ENCODE results near the gene SDR39U1. TPM values are rescaled to one million over a fixed set of nuclear protein-coding genes. Genes with fewer than 3 reads are reported as not detected.

Gene SDR39U1
- total RNA-seq, 1 experiment from 2014 or later, result 8.2 TPM

Other genes starting within 250 kb of the SDR39U1 start
- 60.3 and 60.5 TPM in 2 replicates for gene TM9SF1, start 247.3 kb downstream of the SDR39U1 start, total RNA-seq (2014; rRNA removed; shearing (Covaris generic))
- gene TSSK4, start 237.1 kb downstream of the SDR39U1 start, total RNA-seq (2014; rRNA removed; shearing (Covaris generic)), result not detected in 2 replicates
- gene CHMP4A, start 229.3 kb downstream of the SDR39U1 start, total RNA-seq (2014; rRNA removed; shearing (Covaris generic)), result 23.0 and 29.9 TPM in 2 replicates
- 13.6 and 30.8 TPM in 2 replicates for gene MDP1, start 226.7 kb downstream of the SDR39U1 start, total RNA-seq (2014; rRNA removed; shearing (Covaris generic))
- 234 and 316 TPM in 2 replicates for gene NEDD8, start 210.4 kb downstream of the SDR39U1 start, total RNA-seq (2014; rRNA removed; shearing (Covaris generic))
- gene GMPR2, start 209.8 kb downstream of the SDR39U1 start, total RNA-seq (2014; rRNA removed; shearing (Covaris generic)), result 46.1 and 64.8 TPM in 2 replicates
- 31.1 and 53.0 TPM in 2 replicates for gene TINF2, start 200.2 kb downstream of the SDR39U1 start, total RNA-seq (2014; rRNA removed; shearing (Covaris generic))
- gene TGM1, start 179.6 kb downstream of the SDR39U1 start, total RNA-seq (2014; rRNA removed; shearing (Covaris generic)), result 0.76 TPM in 1 of 2 replicates, not detected in the other
- gene RABGGTA, start 171.2 kb downstream of the SDR39U1 start, total RNA-seq (2014; rRNA removed; shearing (Covaris generic)), result 18.0 and 30.4 TPM in 2 replicates
- gene DHRS1, start 143.0 kb downstream of the SDR39U1 start, total RNA-seq (2014; rRNA removed; shearing (Covaris generic)), result 5.4 and 20.5 TPM in 2 replicates
- 15.3 and 16.2 TPM in 2 replicates for gene NOP9, start 142.9 kb downstream of the SDR39U1 start, total RNA-seq (2014; rRNA removed; shearing (Covaris generic))
- gene CIDEB, start 134.8 kb downstream of the SDR39U1 start, total RNA-seq (2014; rRNA removed; shearing (Covaris generic)), result not detected in 2 replicates
- 3.1 and 10.1 TPM in 2 replicates for gene LTB4R2, start 132.6 kb downstream of the SDR39U1 start, total RNA-seq (2014; rRNA removed; shearing (Covaris generic))
- gene LTB4R, start 131.3 kb downstream of the SDR39U1 start, total RNA-seq (2014; rRNA removed; shearing (Covaris generic)), result 0.81 and 2.1 TPM in 2 replicates
- gene ADCY4, start 107.7 kb downstream of the SDR39U1 start, total RNA-seq (2014; rRNA removed; shearing (Covaris generic)), result not detected in 2 replicates
- gene RIPK3, start 102.8 kb downstream of the SDR39U1 start, total RNA-seq (2014; rRNA removed; shearing (Covaris generic)), result not detected in 2 replicates
- gene NFATC4, start 74.6 kb downstream of the SDR39U1 start, total RNA-seq (2014; rRNA removed; shearing (Covaris generic)), result 14.6 and 23.6 TPM in 2 replicates
- gene NYNRIN, start 43.8 kb downstream of the SDR39U1 start, total RNA-seq (2014; rRNA removed; shearing (Covaris generic)), result 0.87 and 1.2 TPM in 2 replicates
- gene CBLN3, start 13.1 kb downstream of the SDR39U1 start, total RNA-seq (2014; rRNA removed; shearing (Covaris generic)), result 0.84 and 3.1 TPM in 2 replicates
- gene KHNYN, start 12.8 kb downstream of the SDR39U1 start, total RNA-seq (2014; rRNA removed; shearing (Covaris generic)), result 12.5 and 25.1 TPM in 2 replicates
- not detected in 2 replicates for gene CMA1, start 65.5 kb upstream of the SDR39U1 start, total RNA-seq (2014; rRNA removed; shearing (Covaris generic))
- gene CTSG, start 133.5 kb upstream of the SDR39U1 start, total RNA-seq (2014; rRNA removed; shearing (Covaris generic)), result not detected in 2 replicates
- gene GZMH, start 166.9 kb upstream of the SDR39U1 start, total RNA-seq (2014; rRNA removed; shearing (Covaris generic)), result not detected in 2 replicates
- gene GZMB, start 191.4 kb upstream of the SDR39U1 start, total RNA-seq (2014; rRNA removed; shearing (Covaris generic)), result 0.26 TPM in 1 of 2 replicates, not detected in the other

Data from SJSA1 (cell line).